ENCODE results near the gene IL18R1.

Gene IL18R1

DNA sequence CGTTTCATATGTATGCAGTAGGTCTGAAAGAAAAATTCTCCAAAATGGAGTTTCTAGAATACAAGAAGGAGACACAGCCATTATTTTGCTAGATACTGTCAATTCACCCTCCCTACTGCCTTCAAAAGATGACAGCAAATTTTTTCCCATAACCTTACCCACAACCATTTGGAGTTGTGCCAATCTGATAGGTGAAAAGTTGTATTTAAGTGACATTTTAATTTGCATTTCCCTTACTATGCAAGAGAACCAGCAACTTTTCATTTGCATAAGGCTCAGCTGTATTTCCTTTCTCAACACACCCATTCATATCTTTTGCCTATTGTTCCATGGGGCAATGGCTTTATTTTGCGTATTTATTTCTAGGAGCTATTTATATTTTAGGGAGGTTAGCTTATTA lies 36.0 kb downstream of the IL18R1 start:
- DNase-seq: peak in 1 of 2 donors; percentile 61

DNA sequence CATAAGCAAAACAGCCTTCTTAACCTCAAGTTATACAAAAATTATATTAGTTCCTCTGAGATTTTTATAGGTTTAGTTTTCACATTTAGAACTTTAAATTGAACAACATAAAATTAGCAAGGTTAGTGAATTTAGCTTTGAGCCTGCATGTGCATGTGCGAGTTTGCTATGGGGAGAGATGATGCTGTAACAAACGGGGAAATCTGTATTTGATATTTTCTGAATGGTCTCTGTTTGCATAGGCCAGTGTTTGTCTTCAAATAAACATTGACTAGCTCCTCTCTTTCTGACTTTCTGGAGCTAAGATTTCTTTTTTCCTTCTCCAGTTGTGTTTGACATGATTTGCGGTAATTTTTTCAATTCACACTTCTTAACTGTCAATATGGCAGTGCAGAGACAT lies 36.5 kb downstream of the IL18R1 start:
- DNase-seq: no peak

DNA sequence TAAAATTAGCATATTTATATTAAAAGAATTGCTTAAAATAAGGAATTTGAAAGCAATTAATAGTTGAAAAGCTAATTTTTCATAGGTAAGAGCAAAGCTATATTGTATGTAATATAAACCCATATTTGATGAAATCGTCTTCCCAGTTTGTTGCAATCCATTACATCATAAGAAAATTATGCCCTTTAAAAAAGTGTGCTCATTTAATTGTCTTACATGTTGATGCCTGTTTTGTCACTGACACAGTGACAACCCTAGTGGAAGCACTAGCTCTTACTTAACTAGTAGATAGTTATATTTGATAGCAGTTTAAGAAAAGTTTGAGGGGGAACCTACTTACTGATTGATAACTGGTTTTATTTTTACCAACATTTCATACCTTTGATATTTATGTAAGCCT lies 37.3 kb downstream of the IL18R1 start:
- DNase-seq: no peak

DNA sequence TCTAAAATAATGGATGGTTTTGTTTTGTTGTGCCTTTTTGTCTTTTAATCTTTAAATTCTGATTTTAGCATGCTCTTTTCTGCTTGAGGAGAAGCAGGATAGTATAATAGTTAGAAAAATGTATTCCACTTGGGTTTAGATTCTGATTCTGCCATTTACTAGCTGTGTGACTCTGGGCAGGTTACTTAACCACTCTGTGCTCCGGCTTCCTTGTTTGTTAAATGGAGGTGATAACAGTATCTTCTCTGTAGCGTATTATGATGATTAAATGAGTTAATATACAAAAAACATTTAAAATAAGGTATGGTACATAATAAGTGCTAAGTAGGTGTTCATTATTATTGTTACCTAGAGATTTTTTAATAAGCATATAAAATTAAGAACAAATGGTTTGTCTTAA lies 40.4 kb downstream of the IL18R1 start:
- DNase-seq: no peak

DNA sequence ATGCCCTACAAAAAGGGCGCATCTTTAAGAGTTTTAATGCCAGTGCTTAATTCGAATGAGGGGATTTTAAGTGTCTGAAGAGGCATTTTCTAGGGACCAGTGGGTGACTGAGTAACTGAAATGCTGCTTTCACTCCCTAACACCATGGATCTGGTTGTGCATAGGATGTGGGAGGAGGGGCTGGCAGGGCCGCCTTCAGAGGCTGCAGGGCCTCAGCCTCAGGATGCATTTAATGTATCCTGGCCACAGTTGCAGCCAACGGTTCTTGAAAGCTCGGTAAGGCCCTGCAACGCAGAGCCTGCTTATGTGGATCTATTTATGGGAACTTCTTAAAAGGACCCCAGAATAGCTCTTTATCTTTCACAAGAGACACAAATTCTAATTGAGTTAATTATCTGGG lies 41.6 kb downstream of the IL18R1 start:
- DNase-seq: no peak

DNA sequence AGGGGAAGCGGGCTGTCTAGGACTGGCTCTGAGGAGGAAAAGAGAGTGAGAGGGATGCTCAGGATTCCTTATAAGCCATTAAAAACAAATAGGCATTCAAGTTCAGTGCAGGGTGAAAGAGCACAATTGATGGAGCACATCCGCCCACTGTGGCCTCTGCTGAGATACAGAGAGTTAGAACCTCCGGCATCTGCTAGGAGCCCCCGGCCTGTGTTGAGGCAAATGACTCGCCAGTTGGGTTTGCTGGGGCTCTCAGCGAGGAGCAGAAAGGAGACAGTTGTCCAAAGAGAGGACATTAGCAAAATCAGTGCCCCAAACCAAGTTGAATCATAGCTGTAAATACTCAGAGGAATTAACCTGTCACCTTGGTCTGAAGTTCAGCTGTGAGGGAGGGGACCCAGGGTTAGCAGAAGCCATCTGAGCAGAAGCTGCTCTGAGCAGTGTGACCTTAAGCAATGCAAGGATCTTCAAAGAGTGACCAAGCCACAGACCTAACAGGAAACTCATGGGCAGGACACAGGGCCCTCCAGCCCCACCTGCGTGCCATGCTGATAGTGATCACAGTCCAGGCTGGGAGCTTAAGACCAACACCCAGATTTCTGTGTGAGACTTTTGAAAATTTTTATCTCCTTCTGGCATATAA lies 44.0 kb downstream of the IL18R1 start:
- no peak for DNase-seq

DNA sequence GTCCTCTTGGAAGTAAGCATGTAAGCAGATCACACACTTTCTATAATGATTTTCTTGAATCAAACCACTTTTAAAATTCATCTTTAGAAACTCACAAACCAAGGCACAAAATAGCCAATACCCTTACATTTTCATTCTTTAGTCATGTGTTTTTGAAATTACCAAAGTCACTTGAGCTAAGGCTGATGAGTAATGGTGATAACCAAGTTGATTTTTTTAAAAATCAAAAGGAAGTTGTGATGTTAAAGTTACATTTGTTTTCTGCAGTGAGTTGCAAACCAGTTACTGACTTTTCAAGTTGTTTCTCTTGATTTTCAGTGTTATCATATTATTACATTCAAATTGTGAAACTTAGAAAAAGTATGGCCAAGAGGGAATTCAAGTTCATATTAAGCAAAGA lies 45.9 kb downstream of the IL18R1 start:
- DNase-seq: no peak

DNA sequence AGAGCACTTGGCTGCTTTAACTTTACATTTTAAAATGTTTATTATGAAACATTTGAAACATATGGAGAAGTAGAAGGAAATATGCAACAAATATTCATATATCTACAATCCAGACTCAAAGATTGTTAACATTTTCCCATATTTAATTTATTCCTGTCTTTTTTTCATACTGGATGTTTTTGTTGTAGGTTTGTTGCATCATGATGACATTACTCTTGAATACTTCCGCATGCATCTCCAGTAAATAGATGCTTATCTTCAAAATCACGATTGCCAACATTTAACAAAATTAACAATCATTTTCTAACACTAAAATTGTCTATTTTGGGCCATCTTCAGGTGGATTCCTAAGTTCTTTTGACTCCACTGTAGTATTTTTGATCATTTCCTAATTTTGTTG lies 46.3 kb downstream of the IL18R1 start:
- DNase-seq: no peak

DNA sequence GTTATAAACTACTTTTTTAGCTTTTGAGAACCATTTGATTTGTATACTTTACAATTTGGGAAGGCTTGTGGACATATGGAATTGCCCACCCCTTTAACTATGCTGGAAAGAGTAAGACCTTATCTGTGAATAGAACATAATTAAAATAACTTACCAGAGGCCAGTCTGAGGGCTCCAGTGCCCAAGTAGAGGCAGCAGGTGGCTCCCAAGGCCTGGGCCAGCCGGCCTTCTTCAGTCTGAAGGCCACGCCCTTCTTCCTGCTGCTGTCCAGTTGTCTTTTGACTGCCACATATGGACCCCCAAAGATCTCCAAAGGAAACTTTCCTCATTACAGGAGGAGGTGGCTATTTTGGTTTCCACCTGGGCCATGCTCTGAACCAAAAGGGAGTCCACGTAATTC lies 55.4 kb downstream of the IL18R1 start:
- no peak for DNase-seq

DNA sequence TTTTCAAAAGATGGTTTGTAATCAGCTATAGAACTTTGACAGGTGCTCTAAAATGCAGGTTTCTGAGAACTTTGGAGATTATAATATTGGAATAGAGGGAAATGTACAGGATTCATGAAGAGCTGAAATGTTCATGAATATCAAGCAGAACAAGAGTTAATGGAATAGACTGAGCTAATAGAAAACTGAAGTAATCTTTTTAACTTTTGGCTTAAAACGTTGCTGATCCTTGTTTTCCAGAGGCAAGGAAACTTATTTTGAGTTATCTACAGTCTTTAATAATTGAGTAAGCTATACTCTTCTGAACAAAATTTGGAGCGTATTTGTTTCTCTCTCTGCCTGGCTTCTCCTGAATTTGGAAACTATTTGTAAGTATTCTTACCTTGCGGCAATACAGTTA lies 56.6 kb downstream of the IL18R1 start:
- no peak for DNase-seq

DNA sequence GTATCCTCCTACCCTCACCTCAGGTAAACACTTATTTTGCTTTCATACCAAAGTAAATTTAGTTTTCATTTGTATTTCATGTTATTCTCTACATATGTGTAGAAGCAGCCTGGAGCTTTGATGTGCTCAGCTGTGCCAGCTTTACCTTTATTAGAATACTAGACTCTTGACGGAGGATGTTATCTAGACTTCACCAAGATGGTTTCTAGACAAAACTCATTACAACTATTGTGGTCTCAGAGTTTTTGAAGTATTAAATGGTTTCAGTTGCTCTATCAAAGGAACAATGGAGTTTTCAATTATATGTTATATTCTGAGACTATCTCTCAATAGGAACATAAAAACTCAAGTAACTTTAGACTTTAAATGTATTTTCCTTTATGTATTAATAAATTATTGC lies 62.4 kb downstream of the IL18R1 start:
- peak in 1 of 2 donors; percentile 48 for DNase-seq

DNA sequence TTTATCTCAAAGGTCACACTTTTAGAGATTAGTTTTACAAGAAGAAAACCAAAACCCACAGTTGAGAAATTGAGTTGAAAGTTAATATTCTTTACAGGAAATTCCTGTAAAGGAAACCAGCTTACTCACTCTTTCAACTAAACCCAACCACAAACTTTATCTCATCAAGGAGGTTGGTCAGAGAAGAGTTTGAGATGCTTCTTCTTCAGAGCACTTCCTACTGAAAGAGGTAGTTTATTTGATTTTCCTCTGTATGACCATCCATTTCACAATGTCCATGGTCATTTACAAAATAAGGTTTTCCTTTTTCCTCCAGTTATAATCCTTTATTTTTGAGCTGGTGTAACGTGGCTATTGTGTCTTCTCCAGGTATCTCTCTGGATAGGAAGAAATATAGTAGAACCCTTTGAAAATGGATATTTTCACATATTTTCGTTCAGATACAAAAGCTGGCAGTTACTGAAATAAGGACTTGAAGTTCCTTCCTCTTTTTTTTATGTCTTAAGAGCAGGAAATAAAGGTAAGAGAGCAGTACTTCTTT lies 62.9 kb downstream of the IL18R1 start:
- peak in 1 of 2 donors; percentile 68 for DNase-seq

DNA sequence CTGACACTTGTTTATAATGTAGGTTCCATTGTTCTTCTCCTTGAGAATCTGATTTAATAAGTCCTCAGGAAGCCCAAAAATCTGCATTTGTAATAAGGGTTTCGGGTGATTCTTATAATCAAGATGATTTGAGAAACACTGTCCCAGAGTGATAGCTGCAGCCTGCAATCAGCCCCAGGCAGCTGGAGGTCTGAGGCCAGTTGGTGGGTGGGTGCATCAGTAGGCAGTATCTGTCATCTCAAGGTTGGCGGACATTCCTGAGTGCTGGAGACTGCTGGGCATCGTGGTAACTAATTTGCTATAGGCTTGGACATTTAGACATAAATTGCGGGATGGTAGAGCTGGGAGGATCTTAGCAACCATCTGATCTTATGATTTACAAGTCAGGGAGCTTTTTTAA lies 64.7 kb downstream of the IL18R1 start:
- no peak for DNase-seq

DNA sequence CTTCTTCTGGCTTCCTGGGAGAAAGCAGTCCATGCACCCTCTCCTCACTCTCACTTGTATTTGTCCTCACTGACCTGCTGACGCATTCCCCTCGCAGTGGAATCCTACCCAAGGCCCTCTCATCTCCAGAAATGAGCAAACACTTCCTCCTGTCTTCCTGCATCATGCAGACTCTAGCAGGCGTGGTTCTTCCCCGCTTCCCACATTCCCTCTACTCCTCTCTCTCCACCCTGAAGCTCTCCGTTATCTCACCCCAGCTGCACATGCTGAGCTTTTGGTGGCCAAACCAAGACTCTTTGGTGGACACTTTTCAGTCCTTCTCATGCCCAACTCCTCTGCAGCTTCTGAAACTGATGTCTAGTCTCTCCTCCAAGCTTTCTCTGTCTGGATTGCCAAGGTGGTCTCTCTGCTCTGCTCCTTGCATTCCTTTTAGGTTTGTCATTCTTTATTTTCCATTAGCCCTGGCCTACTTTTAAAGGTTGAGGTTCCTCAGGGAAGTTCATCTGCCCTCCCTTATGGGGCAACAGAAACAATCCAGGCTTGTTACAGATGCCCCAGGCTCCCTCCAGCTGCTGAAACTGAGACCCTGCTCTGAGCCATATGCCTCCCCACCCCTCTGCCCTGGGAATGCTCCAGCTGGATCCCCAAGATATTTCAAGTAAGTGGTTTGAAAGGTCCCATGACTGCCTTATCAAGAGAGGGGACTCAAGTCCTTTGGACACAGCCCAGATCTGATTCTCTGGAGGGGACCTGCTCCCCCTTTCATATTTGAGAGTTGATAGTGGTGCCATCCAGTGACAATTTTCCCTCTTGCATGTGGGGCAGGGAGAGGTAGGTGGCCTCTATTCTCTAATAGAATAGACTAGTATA lies 66.5 kb downstream of the IL18R1 start:
- no peak for DNase-seq

DNA sequence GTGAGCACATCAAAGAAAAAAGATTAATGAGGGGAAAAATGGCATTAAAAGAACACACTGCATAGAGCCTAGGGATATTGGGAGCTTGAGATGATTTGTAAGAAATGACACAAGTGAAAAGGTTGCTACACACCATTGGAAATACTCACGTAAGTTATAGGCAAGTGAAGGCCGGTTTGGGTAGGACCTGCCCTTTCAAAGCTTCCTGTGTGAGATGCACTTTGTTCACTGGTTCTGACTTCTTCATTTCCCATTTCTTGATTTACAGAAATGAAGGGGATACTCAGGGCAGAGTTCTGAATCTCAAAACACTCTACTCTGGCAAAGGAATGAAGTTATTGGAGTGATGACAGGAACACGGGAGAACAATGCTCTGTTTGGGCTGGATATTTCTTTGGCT lies 67.3 kb downstream of the IL18R1 start, which contains the start of gene IL18RAP:
IL18RAP (plus strand) TSS at position 251 of the 400 bp plus-strand sequence; CDS start at position 369, 118 bp downstream.
- DNase-seq: no peak

DNA sequence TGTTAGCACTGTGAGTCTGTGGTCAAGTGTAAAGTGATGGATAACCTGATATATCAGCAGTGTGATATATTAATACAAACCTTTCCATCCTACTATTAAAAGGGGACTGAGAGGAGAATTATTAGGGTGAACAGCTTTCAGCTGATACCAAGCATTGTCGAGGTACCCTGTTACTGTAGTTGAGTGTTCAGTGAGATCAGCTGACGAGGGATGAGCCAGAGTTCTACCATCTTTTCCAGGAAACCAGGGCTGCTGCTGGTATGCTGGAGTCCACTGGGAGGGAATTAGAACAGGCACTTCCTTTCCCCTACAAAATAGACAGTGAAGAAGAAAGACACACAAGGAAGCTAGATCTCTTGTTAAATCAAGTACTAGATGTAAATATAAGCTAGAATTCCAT lies 67.8 kb downstream of the IL18R1 start:
- DNase-seq: no peak

DNA sequence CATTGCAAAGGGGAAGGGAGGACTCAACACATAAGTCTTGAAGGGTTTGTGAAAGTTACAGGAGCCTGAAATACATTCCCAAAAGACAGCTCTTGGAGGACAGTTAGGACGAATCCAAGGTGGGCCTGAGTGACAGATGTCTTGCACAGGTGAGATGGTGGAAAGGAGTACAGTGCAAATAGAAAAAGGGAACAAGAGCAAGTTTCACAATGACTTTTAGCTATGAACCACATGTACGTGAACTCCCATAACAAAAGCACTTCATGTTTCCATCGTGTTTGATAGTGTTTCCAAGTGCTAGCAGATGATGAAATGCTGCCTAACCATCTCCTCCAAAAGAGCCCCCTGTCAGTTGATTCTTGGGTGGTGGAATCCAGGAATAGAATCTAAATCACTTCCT lies 69.2 kb downstream of the IL18R1 start:
- no peak for DNase-seq

DNA sequence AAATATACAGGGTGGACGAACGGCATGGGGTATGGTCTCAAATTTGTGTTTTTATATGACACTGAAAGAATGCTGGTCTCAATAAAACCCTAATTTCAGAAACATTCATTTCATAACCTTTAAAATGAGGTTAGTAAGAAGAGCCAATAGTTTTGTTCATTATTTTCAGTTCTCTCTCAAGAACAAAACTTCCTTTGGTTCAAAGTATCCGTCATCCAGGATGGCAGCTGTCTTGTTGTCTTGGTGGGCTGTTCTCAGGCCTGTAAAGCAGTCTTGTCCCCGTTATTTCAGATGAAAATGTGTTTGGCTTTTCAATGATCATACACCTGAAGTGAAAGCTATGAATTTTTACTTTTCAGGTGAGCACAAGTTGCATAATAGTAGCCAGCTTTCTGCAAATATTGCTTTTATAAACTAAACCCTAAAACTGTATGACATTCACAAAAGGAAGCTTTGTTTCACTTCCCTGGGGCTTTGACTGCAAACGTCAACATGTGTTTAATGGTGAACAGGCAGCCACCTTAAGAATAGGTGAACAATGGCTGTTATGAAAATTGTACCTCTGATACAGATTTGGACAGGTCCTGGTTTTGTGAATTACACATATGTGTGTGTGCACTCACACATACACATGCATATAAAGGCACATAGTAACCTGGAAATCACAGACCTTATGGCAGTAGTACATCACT lies 70.0 kb downstream of the IL18R1 start:
- no peak for DNase-seq

DNA sequence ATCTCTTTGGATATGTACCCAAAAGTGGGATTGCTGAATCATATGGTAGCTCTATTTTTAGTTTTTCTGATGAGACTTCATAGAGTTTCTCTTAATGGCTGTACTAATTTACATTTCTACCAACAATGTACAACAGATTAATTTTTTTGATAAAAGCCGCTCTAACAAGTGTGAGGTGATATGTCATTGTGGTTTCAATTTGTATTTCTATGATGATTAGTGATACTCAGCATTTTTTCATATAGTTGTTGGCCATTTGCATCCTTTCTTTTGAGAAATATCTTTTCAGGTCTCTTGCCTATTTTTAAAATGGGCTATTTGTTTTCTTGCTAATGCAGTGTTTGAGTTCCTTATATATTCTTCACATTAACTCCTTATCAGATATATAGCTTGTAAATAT lies 71.7 kb downstream of the IL18R1 start:
- no peak for DNase-seq

DNA sequence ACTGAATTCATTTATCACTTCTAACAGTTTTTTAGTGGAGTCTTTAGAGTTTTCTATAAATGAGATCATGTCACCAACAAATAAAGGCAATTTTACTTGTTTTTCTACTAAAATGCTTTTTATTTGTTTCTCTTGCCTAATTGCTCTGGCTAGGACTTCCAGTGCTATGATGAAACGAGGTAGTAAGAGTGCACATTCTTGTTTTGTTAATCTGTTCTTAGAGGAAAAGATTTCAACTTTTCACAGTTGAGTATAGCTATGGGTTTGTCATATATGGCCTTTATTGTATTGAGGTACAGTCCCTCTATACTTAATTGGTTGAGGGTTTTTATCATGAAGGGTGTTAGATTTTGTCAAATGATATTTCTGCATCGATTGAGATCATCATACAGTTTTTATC lies 73.0 kb downstream of the IL18R1 start:
- DNase-seq: no peak

DNA sequence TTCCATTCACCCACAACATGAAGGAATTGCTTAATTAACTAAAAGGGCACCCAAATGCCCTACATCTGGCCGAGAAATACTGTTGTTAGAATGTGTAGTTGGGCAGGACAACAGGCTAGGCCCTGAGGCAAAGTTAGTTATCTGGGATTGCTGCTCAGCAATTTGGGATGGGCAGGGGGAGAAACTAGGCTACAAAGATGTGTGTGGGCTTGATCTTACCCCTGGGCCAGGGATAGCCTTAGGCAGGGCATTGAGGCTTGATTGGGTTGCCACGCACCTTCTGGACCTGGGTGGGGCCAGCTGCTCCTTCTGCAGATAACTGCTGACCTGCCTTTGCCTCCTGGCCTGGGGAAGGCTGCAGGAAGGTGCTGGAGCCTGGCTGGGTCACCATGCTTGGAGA lies 76.8 kb downstream of the IL18R1 start:
- no peak for DNase-seq

DNA sequence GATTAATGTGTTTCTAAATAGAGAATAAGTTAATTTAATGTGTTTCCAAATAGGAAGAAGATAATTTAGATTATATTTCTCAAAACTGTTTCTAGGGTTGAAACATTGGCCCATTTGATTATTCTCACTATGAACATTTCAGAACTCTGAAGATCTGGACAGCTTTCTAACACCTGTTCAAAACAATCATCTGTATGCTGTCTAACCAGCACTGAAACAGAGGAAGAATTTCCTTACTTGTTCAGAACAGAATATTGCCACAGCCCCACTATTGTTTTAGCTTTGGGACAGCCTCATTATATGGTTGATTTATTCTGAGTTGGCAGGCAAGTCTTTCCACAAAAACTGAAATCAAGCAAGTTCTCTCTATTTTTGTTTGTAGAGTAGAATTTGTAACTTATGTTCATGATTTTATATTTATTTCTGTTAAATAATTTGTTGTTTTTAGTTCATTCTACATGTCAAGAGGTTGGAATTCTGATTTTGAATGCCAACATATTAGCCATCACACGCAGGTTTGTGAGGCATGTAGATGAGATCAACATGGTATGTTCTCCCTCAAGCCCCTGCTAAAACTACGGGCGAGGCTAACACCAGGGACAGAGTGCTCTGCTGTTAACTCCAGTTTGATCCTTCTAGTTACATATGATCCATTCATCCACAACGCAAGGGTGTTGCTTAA lies 78.5 kb downstream of the IL18R1 start:
- DNase-seq: no peak

Measured in CD4-positive, alpha-beta T cell treated with Interleukin-4 for 1 hour (primary cell).